WTC11 (cell line): ENCODE data around the gene FHIT. TPM values are rescaled to one million over a fixed set of nuclear protein-coding genes. Genes with fewer than 3 reads are reported as not detected.

Experiments used
- ATAC-seq: fragments of 200-7000 bp; cut with Tn5 transposase; 2 replicates; pipeline ENCODE4 v1.10.0; 2021; ENCODE audit warnings: mild to moderate bottlenecking, moderate library complexity
- CTCF ChIA-PET: fragments of 300-600 bp; sonication (Branson Sonifier 250); formaldehyde crosslinking; loops from one replicate; lab custom pipeline; 2021; ENCODE audit warnings: antibody characterized with exemption; lab: Charles Lee
- POLR2A ChIA-PET: fragments of 350-600 bp; sonication (Branson Sonifier 250); formaldehyde crosslinking; loops from one replicate; lab custom pipeline; 2021; ENCODE audit warnings: antibody characterized with exemption; lab: Charles Lee
- DNase-seq: peaks from one replicate; pipeline ENCODE4 v3.0.0; 2021; ENCODE audit warnings: low spot score
- H3K27ac Mint-ChIP-seq: 2 replicates; pipeline ENCODE4 v1.8.0; 2021; ENCODE audit warnings: mixed read lengths
- H3K27me3 Mint-ChIP-seq: 2 replicates; pipeline ENCODE4 v1.8.0; 2021; ENCODE audit warnings: low read depth, mild to moderate bottlenecking, moderate library complexity, mixed read lengths
- H3K36me3 Mint-ChIP-seq: 2 replicates; pipeline ENCODE4 v1.8.0; 2021; ENCODE audit warnings: mixed read lengths
- H3K4me1 Mint-ChIP-seq: 2 replicates; pipeline ENCODE4 v1.8.0; 2022; ENCODE audit warnings: mixed read lengths
- H3K4me3 Mint-ChIP-seq: 2 replicates; pipeline ENCODE4 v1.8.0; 2021; ENCODE audit warnings: mild to moderate bottlenecking, moderate library complexity, mixed read lengths
- H3K9me3 Mint-ChIP-seq: 2 replicates; pipeline ENCODE4 v1.8.0; 2021; ENCODE audit warnings: mixed read lengths
- ATF1 ChIP-seq: sonication (generic); formaldehyde crosslinking; IDR thresholded peaks from 2 replicates; pipeline ENCODE4 v1.8.1; 2023; ENCODE audit warnings: mild to moderate bottlenecking, moderate library complexity, missing genetic modification reagents
- ATF3 ChIP-seq: sonication (generic); formaldehyde crosslinking; conservative IDR thresholded peaks from 2 replicates; pipeline ENCODE4 v1.8.1; 2022; ENCODE audit warnings: mild to moderate bottlenecking, missing genetic modification reagents
- ATF6 ChIP-seq: sonication (generic); formaldehyde crosslinking; IDR thresholded peaks from 2 replicates; pipeline ENCODE4 v1.8.1; 2023; ENCODE audit warnings: mild to moderate bottlenecking, missing genetic modification reagents
- GRHL2 ChIP-seq: fragments of 250-450 bp; sonication (Bioruptor Pico); IDR thresholded peaks from 2 replicates; pipeline ENCODE4 v1.8.0; 2022; ENCODE audit warnings: mild to moderate bottlenecking, moderate library complexity; ENCODE audit not compliant: insufficient replicate concordance, severe bottlenecking
- IRF1 ChIP-seq: sonication (generic); formaldehyde crosslinking; IDR thresholded peaks from 2 replicates; pipeline ENCODE4 v1.8.0; 2023; ENCODE audit warnings: missing genetic modification reagents
- KAT7 ChIP-seq: sonication (generic); formaldehyde crosslinking; IDR thresholded peaks from 2 replicates; pipeline ENCODE4 v1.8.1; 2023; ENCODE audit warnings: missing genetic modification reagents, mild to moderate bottlenecking, borderline replicate concordance
- MLX ChIP-seq: sonication (generic); formaldehyde crosslinking; IDR thresholded peaks from 2 replicates; pipeline ENCODE4 v1.8.1; 2023; ENCODE audit warnings: mild to moderate bottlenecking, missing genetic modification reagents, moderate library complexity
- MXD4 ChIP-seq: fragments of 250-450 bp; sonication (Bioruptor Pico); IDR thresholded peaks from 2 replicates; pipeline ENCODE4 v1.8.0; 2021; ENCODE audit warnings: mild to moderate bottlenecking, moderate library complexity, borderline replicate concordance
- NFATC4 ChIP-seq: fragments of 250-450 bp; sonication (Bioruptor Pico); IDR thresholded peaks from 2 replicates; pipeline ENCODE4 v1.9.0; 2021; ENCODE audit warnings: mild to moderate bottlenecking
- NFYB ChIP-seq: sonication (generic); formaldehyde crosslinking; conservative IDR thresholded peaks from 2 replicates; pipeline ENCODE4 v1.8.0; 2022; ENCODE audit warnings: low read depth, missing genetic modification reagents
- NR2C2 ChIP-seq: sonication (generic); formaldehyde crosslinking; IDR thresholded peaks from 2 replicates; pipeline ENCODE4 v1.8.0; 2022; ENCODE audit warnings: mild to moderate bottlenecking, missing genetic modification reagents
- NR3C1 ChIP-seq: sonication (generic); formaldehyde crosslinking; conservative IDR thresholded peaks from 2 replicates; pipeline ENCODE4 v1.8.1; 2023; ENCODE audit warnings: low read depth, mild to moderate bottlenecking, missing genetic modification reagents
- PRDM15 ChIP-seq: sonication (generic); formaldehyde crosslinking; IDR thresholded peaks from 2 replicates; pipeline ENCODE4 v1.8.0; 2022; ENCODE audit warnings: missing genetic modification reagents
- SMAD4 ChIP-seq: sonication (generic); formaldehyde crosslinking; IDR thresholded peaks from 2 replicates; pipeline ENCODE4 v1.8.0; 2022; ENCODE audit warnings: mild to moderate bottlenecking, missing genetic modification reagents
- TCF7 ChIP-seq: sonication (generic); formaldehyde crosslinking; IDR thresholded peaks from 2 replicates; pipeline ENCODE4 v1.8.0; 2022; ENCODE audit warnings: mild to moderate bottlenecking, low read depth, missing genetic modification reagents, moderate library complexity
- ZMAT4 ChIP-seq: fragments of 250-450 bp; sonication (Bioruptor Pico); IDR thresholded peaks from 2 replicates; pipeline ENCODE4 v1.9.0; 2021; ENCODE audit warnings: mild to moderate bottlenecking
- total RNA-seq: library from RNA; stranded (reverse); gene quantifications from 3 replicates; pipeline ENCODE4 v1.2.3, GENCODE V29; 2021

The FHIT gene
- total RNA-seq, 1 experiment from 2014 or later, result 2.6 TPM

- no peak for TF ChIP-seq NR2C2 (CRISPR knock-in tag)
- no peak for TF ChIP-seq NFATC4 (CRISPR knock-in tag)
- no peak for TF ChIP-seq ATF3 (CRISPR knock-in tag)
Measured at GRCh38 chr3:61168286-61168685, 83.0 kb downstream of the FHIT start (continued).

GRCh38 chr3:61162965-61163364, 88.3 kb downstream of the FHIT start:
- ChIA-PET POLR2A (no interaction called here), CTCF (no interaction called here)
- Mint-ChIP-seq H3K9me3 (peaks cover 14% of the 10 kb centered on the region), H3K27me3 (no peaks in the 10 kb centered on the region; the same call in 1 of the 2 replicates), H3K36me3 (peaks cover 14% of the 10 kb centered on the region), H3K4me1 (peaks cover 10% of the 10 kb centered on the region), H3K27ac (no peak overlapping the region), H3K4me3 (no peak overlapping the region)
- no peak for DNase-seq
- ATAC-seq, result no peak
- TF ChIP-seq IRF1 (CRISPR knock-in tag), result no peak
- TF ChIP-seq, all 79 proteins: peak for 0

GRCh38 chr3:61158667-61159066, 92.6 kb downstream of the FHIT start:
- H3K36me3 Mint-ChIP-seq, result no peaks in the 10 kb centered on the region
- H3K27me3 Mint-ChIP-seq, result no peaks in the 10 kb centered on the region
- ChIA-PET CTCF (no interaction called here), POLR2A (no interaction called here)
- DNase-seq (no peak), ATAC-seq (no peak)
- no peaks in the 10 kb centered on the region for H3K9me3 Mint-ChIP-seq
- H3K4me3 Mint-ChIP-seq, result no peak overlapping the region
- H3K4me1 Mint-ChIP-seq, result peaks cover 33% of the 10 kb centered on the region
- H3K27ac Mint-ChIP-seq, result no peak overlapping the region
- no peak for TF ChIP-seq ZMAT4 (CRISPR knock-in tag)
- no peak for TF ChIP-seq KAT7 (CRISPR knock-in tag)
- no peak for TF ChIP-seq NR2C2 (CRISPR knock-in tag)
- TF ChIP-seq TCF7, result no peak
- TF ChIP-seq SMAD4 (CRISPR knock-in tag), result no peak
- TF ChIP-seq MLX, result no peak
- TF ChIP-seq NFYB (CRISPR knock-in tag), result no peak
- no peak for TF ChIP-seq ATF3 (CRISPR knock-in tag)

GRCh38 chr3:61158216-61158615, 93.0 kb downstream of the FHIT start:
- DNase-seq, result no peak
- CTCF ChIA-PET, result no interaction called here

More at GRCh38 chr3:61158216-61158615, 93.0 kb downstream of the FHIT start:
- ATAC-seq, result no peak
- Mint-ChIP-seq H3K4me1 (peaks cover 33% of the 10 kb centered on the region), H3K27ac (no peak overlapping the region), H3K4me3 (no peak overlapping the region), H3K36me3 (no peaks in the 10 kb centered on the region), H3K27me3 (no peaks in the 10 kb centered on the region), H3K9me3 (no peaks in the 10 kb centered on the region)
- POLR2A ChIA-PET, result no interaction called here
- no peak for TF ChIP-seq ATF6 (CRISPR knock-in tag)
- TF ChIP-seq GRHL2 (CRISPR knock-in tag), result no peak
- TF ChIP-seq ATF1 (CRISPR knock-in tag), result no peak
- no peak for TF ChIP-seq MXD4
- TF ChIP-seq NR3C1 (CRISPR knock-in tag), result no peak
- no peak for TF ChIP-seq PRDM15 (CRISPR knock-in tag)
